ENCODE data around the gene WFDC13.
"Not testable (repeated sequence)": the region's sequence is repeated elsewhere in the genome, so short reads cannot be mapped to it uniquely, and the experiment has no call there.

- TF ChIP-seq CTCF (IDR thresholded peaks at IDR 0.05; ENCODE audit: borderline replicate concordance, extremely low read depth, low read length, poor library complexity, severe bottlenecking); EZH2 (IDR thresholded peaks at IDR 0.05; ENCODE audit: borderline replicate concordance, low read depth, low read length, severe bottlenecking): not testable (repeated sequence)
Measured at GRCh38 chr20:45693346-45693745, 8.5 kb upstream of the WFDC13 start.

All from DND-41 (cell line).